NT2/D1 (cell line): ENCODE measurements around the gene SYNPO2.

ENCODE experiments used
- SUZ12 ChIP-seq: IDR thresholded peaks from 2 replicates; pipeline ENCODE4 v1.6.1; 2011; ENCODE audit not compliant: insufficient read length, insufficient read depth; ENCODE audit errors: extremely low read depth
- YY1 ChIP-seq: IDR thresholded peaks from 2 replicates; pipeline ENCODE4 v1.6.1; 2011; ENCODE audit not compliant: insufficient read length, insufficient read depth
- ZNF274 ChIP-seq: IDR thresholded peaks from 2 replicates; pipeline ENCODE4 v1.6.1; 2011; ENCODE audit warnings: mild to moderate bottlenecking, low read depth, low read length

DNA sequence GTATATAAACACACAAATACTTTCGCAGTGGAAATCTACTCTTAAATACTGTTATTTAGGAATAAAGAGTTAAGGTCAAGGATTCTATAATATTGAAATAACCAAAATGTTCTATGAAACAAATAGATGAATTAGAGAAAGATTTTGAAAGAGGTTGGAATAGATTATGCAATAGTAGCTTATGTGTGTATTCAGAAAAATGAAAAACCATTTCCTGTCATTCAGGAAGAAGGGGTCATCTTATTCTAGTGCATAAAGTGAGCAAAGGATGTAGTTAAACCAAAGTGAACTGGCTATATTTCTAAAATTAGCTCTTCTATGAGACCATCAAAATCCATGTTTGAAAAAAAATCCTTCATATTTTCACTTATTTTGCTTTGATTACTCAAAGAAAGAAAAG is 217.0 kb downstream of the SYNPO2 start:
- TF ChIP-seq ZNF274 (no peak), YY1 (no peak), SUZ12 (no peak)
